KMS-11 (cell line): Measurements from ENCODE around the gene MORF4L1.

Experiments
- H2AFZ ChIP-seq: fragments of 200-600 bp; sonication (generic); 2 replicates; pipeline ENCODE4 v1.6.1; 2016; ENCODE audit warnings: antibody characterized with exemption, mixed run types, low read depth
- H3K27ac ChIP-seq: fragments of 200-600 bp; sonication (generic); 2 replicates; pipeline ENCODE4 v1.6.1; 2016; ENCODE audit warnings: mild to moderate bottlenecking, mixed run types
- H3K27me3 ChIP-seq: fragments of 200-600 bp; sonication (generic); 2 replicates; pipeline ENCODE4 v1.6.1; 2017; ENCODE audit warnings: mild to moderate bottlenecking, low read depth, mixed run types, moderate library complexity; ENCODE audit not compliant: insufficient read depth
- H3K36me3 ChIP-seq: fragments of 200-600 bp; sonication (generic); 2 replicates; pipeline ENCODE4 v1.6.1; 2017; ENCODE audit warnings: mild to moderate bottlenecking, mixed run types; ENCODE audit not compliant: insufficient read depth
- H3K4me1 ChIP-seq: fragments of 200-600 bp; sonication (generic); 2 replicates; pipeline ENCODE4 v1.6.1; 2016; ENCODE audit warnings: mild to moderate bottlenecking, low read depth, mixed run types; ENCODE audit not compliant: poor library complexity, severe bottlenecking
- H3K4me2 ChIP-seq: fragments of 200-600 bp; sonication (generic); 2 replicates; pipeline ENCODE4 v1.7.0; 2016; ENCODE audit warnings: mild to moderate bottlenecking, mixed run types
- H3K4me3 ChIP-seq: fragments of 200-600 bp; sonication (generic); IDR thresholded peaks from 2 replicates; pipeline ENCODE4 v1.6.1; 2017; ENCODE audit warnings: low read depth, low read length, mixed read lengths; ENCODE audit not compliant: insufficient read depth
- H3K79me2 ChIP-seq: fragments of 200-600 bp; sonication (generic); 2 replicates; pipeline ENCODE4 v1.6.1; 2016; ENCODE audit warnings: low read depth, mixed run types; ENCODE audit not compliant: insufficient read depth
- H3K9ac ChIP-seq: fragments of 200-600 bp; sonication (generic); 2 replicates; pipeline ENCODE4 v1.6.1; 2016; ENCODE audit warnings: mild to moderate bottlenecking, mixed run types
- H4K20me1 ChIP-seq: fragments of 200-600 bp; sonication (generic); 2 replicates; pipeline ENCODE4 v1.6.1; 2016; ENCODE audit warnings: mild to moderate bottlenecking, mixed run types; ENCODE audit not compliant: insufficient read depth
- CTCF ChIP-seq: fragments of 200-600 bp; sonication (generic); conservative IDR thresholded peaks from 2 replicates; pipeline ENCODE4 v1.6.1; 2017; ENCODE audit warnings: low read depth, mild to moderate bottlenecking, antibody characterized with exemption, low read length, moderate library complexity, mixed read lengths

MORF4L1 gene

GRCh38 chr15:78880242-78880533 lies 7.5 kb downstream of the MORF4L1 start:
- peaks cover 74% of the 10 kb centered on the region for H3K4me1 ChIP-seq
- H3K27me3 ChIP-seq, result no peaks in the 10 kb centered on the region
- peaks cover 100% of the 10 kb centered on the region for H3K79me2 ChIP-seq
- peak overlapping the region; percentile 3; the same call in 1 of the 2 replicates for H3K27ac ChIP-seq
- TF ChIP-seq CTCF, result no peak
- no peaks in the 10 kb centered on the region for H3K36me3 ChIP-seq
- no peak overlapping the region for H3K4me3 ChIP-seq
- no peak overlapping the region for H2AFZ ChIP-seq
- H3K9ac ChIP-seq, result no peak overlapping the region
- H3K4me2 ChIP-seq, result peak overlapping the region; percentile 83; the same call in 1 of the 2 replicates
- H4K20me1 ChIP-seq, result peaks cover 56% of the 10 kb centered on the region

- Histone ChIP-seq H3K4me3 (no peak overlapping the region), H3K27me3 (no peaks in the 10 kb centered on the region), H3K9ac (no peak overlapping the region), H3K79me2 (peaks cover 100% of the 10 kb centered on the region), H2AFZ (no peak overlapping the region), H3K36me3 (peaks cover 2% of the 10 kb centered on the region; the same call in 1 of the 2 replicates), H3K27ac (no peak overlapping the region), H3K4me2 (0 out of 2 replicates have a peak overlapping the region, but pooled peaks have one; percentile 83), H4K20me1 (peaks cover 49% of the 10 kb centered on the region), H3K4me1 (peaks cover 69% of the 10 kb centered on the region)
- no peak for TF ChIP-seq CTCF
Measured at GRCh38 chr15:78880813-78881212, 8.1 kb downstream of the MORF4L1 start.

GRCh38 chr15:78881681-78882080 lies 9.0 kb downstream of the MORF4L1 start:
- no peak overlapping the region for H3K27ac ChIP-seq
- no peak overlapping the region for H3K4me3 ChIP-seq
- no peaks in the 10 kb centered on the region for H3K27me3 ChIP-seq
- peaks cover 62% of the 10 kb centered on the region for H3K4me1 ChIP-seq
- H3K79me2 ChIP-seq, result peaks cover 98% of the 10 kb centered on the region
- no peak overlapping the region for H3K9ac ChIP-seq
- peaks cover 4% of the 10 kb centered on the region; the same call in 1 of the 2 replicates for H3K36me3 ChIP-seq
- H3K4me2 ChIP-seq, result no peak overlapping the region
- no peak for TF ChIP-seq CTCF
- peaks cover 41% of the 10 kb centered on the region for H4K20me1 ChIP-seq
- no peak overlapping the region for H2AFZ ChIP-seq

GRCh38 chr15:78889000-78889399 lies 16.3 kb downstream of the MORF4L1 start:
- Histone ChIP-seq H3K36me3 (peaks cover 30% of the 10 kb centered on the region; the same call in 1 of the 2 replicates), H3K4me2 (no peak overlapping the region), H3K4me1 (no peaks in the 10 kb centered on the region), H3K27me3 (no peaks in the 10 kb centered on the region), H3K9ac (no peak overlapping the region), H2AFZ (no peak overlapping the region), H3K27ac (no peak overlapping the region), H3K4me3 (no peak overlapping the region), H4K20me1 (no peaks in the 10 kb centered on the region), H3K79me2 (peaks cover 38% of the 10 kb centered on the region)
- no peak for TF ChIP-seq CTCF
